Activated effector memory CD4-positive, alpha-beta T cell treated with anti-CD3 and anti-CD28 coated beads, Interleukin-2, amount 50 U/mL, for 16 hours (primary cell): ENCODE measurements around the gene MRPS5.
A peak's percentile ranks its signal among the peaks of the same experiment; 100 is the strongest.

Experiments used
- DNase-seq: peaks from one replicate; pipeline ENCODE4 v3.0.0-alpha.2; 2020

Gene MRPS5

GRCh38 chr2:95086017-95086416, 35.6 kb downstream of the MRPS5 start:
- no peak for DNase-seq

- DNase-seq, result no peak
These were observed 39.1 kb downstream of the MRPS5 start for GRCh38 chr2:95082477-95082876.

DNA sequence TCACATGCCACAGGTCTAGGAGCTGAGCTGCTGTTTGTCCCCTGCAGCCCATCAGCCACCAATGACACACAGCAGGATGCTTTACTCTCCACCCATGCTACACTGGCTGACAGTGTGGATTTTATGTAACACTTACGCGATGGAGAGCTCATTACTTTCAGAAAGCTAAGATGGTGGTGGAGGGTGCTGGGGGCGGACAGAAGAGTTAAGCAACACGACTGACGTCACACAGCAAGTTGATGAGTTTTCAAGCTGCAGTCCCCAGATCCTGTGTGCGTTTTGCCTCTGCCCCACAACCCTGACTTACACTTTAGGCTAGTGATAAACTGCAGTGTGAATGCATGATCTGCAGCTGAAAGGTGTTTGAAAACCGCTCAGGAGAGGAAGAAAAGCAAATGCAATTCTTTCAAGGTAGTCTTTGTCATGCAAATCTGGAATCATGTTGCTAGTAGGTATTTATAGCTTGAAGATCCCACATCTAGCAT, 42.4 kb downstream of the MRPS5 start:
- DNase-seq, result no peak

DNA sequence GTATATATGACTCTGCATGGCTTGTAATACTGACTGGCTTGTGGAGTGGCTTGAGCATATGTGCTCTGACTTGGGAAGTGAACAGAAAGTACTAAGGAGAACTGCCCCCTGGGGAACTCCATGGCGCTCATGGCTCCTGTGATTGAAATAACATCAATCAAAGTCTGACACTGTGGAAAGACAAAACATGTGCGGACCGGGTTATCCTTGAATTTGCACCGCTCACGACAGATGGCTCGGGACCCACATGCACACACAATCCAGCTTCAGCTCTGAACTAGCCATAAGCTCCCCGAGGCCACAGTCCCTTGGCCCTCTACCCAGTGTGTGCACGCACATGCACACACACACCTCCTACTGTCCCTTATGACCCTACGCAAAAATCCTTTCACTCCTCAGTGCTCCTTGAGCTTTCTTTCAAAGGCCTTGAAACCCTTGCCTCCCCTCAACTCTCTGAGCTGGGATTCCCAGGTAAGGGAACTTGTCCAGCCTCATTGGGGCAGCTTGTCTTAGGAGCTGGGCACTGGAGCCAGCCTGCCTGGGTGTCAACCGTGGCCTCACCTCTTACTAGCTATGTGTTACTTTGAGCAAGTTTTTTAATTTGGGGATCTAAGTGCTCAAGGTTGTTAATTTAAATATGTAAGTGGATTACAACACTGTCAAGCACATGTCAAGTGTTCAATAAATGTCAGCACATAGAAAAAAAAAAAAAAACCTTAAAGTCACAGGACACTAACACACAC, 43.6 kb downstream of the MRPS5 start:
- DNase-seq, result no peak

DNA sequence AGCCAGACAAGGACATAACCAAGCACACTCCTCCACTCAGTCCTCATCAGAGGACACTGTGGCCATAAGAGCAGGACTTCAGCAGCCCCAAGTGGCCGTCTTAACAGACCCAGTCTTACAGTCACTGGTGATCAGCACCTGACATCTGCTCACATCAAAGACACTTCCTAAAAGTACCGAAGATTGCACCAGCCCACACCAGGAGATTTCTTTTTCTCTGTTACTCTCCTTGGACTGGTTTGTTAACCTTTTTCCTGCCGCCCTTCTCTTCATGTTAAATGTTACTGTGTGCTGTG, 44.1 kb downstream of the MRPS5 start:
- DNase-seq, result no peak

DNA sequence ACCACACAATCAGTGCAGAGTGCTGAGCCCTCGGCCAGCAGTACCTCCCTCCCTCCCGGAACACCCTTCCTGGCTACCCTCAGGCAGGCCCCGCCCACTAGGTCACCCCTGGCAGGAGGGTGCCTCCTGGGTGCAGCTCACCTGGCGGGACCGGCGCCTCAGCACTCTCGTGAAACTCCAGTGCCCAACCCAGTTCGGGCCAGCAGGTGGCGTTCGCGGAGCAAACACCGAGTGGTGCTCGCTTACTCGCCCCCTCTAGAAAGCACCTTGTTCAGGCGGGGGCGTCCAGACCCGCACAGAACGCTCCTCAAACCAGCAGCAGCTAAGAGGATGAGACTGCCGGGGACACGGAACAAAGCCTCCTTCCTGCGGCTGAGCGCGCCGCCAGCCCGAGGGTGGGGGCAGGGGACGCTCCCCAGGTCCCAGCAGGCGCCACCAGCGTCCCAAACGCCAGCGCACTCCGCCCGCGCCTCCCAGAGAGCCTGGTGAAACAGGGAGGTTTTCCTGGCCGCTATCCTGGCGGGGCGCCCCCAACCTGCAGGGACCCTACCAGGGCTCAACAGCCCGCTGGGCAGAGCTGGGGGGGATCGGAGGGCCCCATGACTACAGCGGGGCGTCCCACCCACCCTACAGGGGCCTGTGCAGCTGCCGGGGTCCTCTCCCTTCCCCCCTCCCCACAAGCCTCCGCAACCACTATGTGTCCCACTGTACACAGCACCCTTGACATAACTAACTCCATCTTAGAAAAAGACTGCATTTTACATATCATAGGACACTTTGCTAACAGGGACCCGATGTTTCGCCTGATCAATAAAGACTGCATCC, 44.7 kb downstream of the MRPS5 start:
- peak; percentile 96 for DNase-seq

- no peak for DNase-seq
These were observed 46.0 kb downstream of the MRPS5 start for GRCh38 chr2:95075440-95076132.

- peak; percentile 83 for DNase-seq
These were observed 46.8 kb downstream of the MRPS5 start for GRCh38 chr2:95074663-95075439.

- peak; percentile 60 for DNase-seq
These were observed 47.5 kb downstream of the MRPS5 start for GRCh38 chr2:95073856-95074662.

DNA sequence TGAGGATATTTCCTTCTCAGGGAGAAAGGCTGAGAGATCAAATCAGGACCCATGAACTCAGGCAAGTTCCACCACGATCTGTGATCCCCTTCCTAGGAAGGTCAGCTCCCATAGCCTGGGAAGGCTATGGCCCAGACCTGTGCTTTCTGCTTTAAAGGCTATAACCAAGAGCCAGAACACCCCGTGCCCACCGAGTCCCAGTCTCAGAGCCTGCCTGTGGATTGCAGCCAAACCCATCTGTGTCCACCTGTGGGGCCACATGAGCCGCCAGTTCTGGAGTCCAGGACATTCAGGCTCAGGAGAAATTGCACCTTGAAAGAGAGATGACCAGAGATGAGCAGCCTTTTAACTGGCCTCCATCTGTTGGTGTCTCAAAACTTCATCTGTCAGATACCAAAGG, 49.2 kb downstream of the MRPS5 start:
- DNase-seq, result peak; percentile 56

- no peak for DNase-seq
These were observed 49.8 kb downstream of the MRPS5 start for GRCh38 chr2:95071856-95072255.

- DNase-seq, result no peak
These were observed 52.1 kb downstream of the MRPS5 start for GRCh38 chr2:95069465-95069864.

GRCh38 chr2:95068256-95068655, 53.4 kb downstream of the MRPS5 start:
- no peak for DNase-seq

GRCh38 chr2:95063086-95063958, 58.3 kb downstream of the MRPS5 start:
- peak; percentile 48 for DNase-seq

- no peak for DNase-seq
These were observed 59.1 kb downstream of the MRPS5 start for GRCh38 chr2:95062242-95063085.

DNA sequence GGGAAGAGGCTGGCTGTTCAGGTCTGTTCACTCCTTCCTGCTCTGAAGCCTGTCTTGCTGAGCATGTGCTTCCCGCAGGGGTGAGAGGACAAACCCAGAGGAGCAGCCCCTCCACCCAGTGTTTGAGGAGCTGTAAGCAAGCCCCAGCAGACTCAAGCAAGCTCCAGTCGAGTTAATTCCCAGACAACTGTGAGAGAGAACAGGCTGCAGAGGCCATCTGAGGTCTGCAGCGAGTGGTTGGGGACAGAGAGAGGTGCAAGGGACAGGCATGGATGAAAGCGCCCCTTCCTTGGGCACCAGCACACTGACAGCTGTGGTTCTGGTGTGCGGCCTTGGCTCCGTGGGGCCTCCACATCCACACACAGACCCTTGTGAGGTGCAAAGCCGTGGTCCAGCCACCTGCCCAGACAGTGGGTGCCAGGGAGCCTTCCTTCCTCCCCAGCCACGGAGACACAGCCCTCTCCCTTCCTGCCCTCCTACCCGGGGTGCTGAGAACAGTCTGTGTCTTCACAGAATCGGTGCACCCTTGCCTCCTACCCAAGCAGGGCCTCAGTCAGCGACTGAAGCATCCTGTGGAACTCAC, 59.9 kb downstream of the MRPS5 start:
- DNase-seq, result peak; percentile 61

DNA sequence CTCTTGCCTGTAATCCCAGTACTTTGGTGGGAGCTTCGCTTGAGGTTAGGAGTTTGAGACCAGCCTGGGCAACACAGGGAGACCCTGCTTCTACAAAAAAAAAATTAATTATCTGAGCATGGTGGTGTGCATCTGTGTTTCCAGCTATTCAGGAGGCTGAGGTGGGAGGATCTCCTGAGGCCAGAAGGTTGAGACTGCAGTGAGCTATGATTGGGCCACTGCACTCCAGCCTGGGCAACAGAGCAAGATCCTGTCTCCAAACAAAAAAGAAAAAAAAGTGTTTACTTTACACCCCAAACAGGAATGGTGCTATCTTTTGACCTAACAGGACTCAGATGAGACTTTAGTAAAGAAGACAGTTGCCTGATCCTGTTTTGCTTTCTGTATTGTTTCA, 60.5 kb downstream of the MRPS5 start:
- DNase-seq, result no peak

- peak; percentile 52 for DNase-seq
These were observed 61.0 kb downstream of the MRPS5 start for GRCh38 chr2:95060446-95061118.
